ENCODE data around the gene ATRNL1.
"Not testable (repeated sequence)": the region's sequence is repeated elsewhere in the genome, so short reads cannot be mapped to it uniquely, and the experiment has no call there.

ATRNL1 gene

DNA sequence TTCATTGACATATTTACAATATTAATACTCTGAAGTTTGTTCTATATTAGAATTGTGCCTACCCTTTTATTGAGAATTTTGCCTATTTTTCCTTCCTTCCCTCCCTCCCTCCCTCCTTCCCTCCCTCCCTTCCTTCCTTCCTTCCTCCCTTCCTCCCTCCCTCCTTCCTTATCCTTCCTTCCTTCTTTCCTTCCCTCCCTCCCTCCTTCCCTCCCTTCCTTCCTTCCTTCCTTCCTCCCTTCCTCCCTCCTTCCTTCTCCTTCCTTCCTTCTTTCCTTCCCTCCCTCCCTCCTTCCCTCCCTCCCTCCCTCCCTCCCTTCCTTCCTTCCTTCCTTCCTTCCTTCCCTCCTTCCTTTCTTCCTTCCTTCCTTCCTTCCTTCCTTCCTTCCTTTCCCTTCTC, 434.5 kb downstream of the ATRNL1 start:
- not testable (repeated sequence) for H2BK120ac ChIP-seq (ENCODE audit: insufficient read depth, low read length, poor library complexity); H3K27me3 ChIP-seq (ENCODE audit: insufficient read depth, low read length); DNase-seq; H3K9me3 ChIP-seq (ENCODE audit: insufficient read depth, low read depth, low read length); H2AFZ ChIP-seq (ENCODE audit: insufficient read depth, low read length, poor library complexity); H3K14ac ChIP-seq (ENCODE audit: low read length); H2AK5ac ChIP-seq (ENCODE audit: low read length); H4K8ac ChIP-seq (ENCODE audit: low read depth, low read length); H3K27ac ChIP-seq (ENCODE audit: low read depth, low read length); H4K12ac ChIP-seq (ENCODE audit: low read depth, low read length); H2BK5ac ChIP-seq (ENCODE audit: low read depth, low read length, poor library complexity); H3K18ac ChIP-seq (ENCODE audit: low read length); H3K4me1 ChIP-seq (ENCODE audit: control insufficient read depth in 1 of 2, insufficient read depth in 2 of 2, low read length in 2 of 2); H2BK12ac ChIP-seq (ENCODE audit: low read length); H4K91ac ChIP-seq (ENCODE audit: low read depth, low read length); H3K4me3 ChIP-seq (ENCODE audit: low read depth, low read length); H3K36me3 ChIP-seq (ENCODE audit: control insufficient read depth in 1 of 2, insufficient read depth in 2 of 2, low read length in 2 of 2); H3K4ac ChIP-seq (ENCODE audit: low read depth, low read length); H3K79me2 ChIP-seq (ENCODE audit: control insufficient read depth, insufficient read depth, low read length, poor library complexity); H3K9ac ChIP-seq (ENCODE audit: low read length); H3K4me2 ChIP-seq (ENCODE audit: low read length); H3K79me1 ChIP-seq (ENCODE audit: low read length); H3K23ac ChIP-seq (ENCODE audit: low read length)

DNA sequence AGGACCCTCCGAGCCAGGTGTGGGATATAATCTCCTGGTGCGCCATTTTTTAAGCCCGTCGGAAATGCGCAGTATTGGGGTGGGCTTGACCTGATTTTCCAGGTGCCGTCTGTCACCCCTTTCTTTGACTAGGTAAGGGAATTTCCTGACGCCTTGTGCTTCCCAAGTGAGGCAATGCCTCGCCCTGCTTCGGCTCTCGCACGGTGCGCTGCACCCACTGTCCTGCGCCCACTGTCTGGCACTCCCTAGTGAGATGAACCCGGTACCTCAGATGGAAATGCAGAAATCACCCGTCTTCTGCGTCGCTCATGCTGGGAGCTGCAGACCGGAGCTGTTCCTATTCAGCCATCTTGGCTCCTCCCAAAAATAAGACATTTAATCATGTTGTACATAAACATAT, 443.2 kb downstream of the ATRNL1 start:
- not testable (repeated sequence) for H3K79me2 ChIP-seq (ENCODE audit: control insufficient read depth, insufficient read depth, low read length, poor library complexity); H2BK120ac ChIP-seq (ENCODE audit: insufficient read depth, low read length, poor library complexity); H3K4me2 ChIP-seq (ENCODE audit: low read length); H4K12ac ChIP-seq (ENCODE audit: low read depth, low read length); H3K79me1 ChIP-seq (ENCODE audit: low read length); H3K4ac ChIP-seq (ENCODE audit: low read depth, low read length); H3K4me3 ChIP-seq (ENCODE audit: low read depth, low read length); H2BK5ac ChIP-seq (ENCODE audit: low read depth, low read length, poor library complexity); H3K9me3 ChIP-seq (ENCODE audit: insufficient read depth, low read depth, low read length); DNase-seq; H2AFZ ChIP-seq (ENCODE audit: insufficient read depth, low read length, poor library complexity); H4K8ac ChIP-seq (ENCODE audit: low read depth, low read length); H4K91ac ChIP-seq (ENCODE audit: low read depth, low read length); H3K27me3 ChIP-seq (ENCODE audit: insufficient read depth, low read length); H3K14ac ChIP-seq (ENCODE audit: low read length); H3K18ac ChIP-seq (ENCODE audit: low read length); H3K4me1 ChIP-seq (ENCODE audit: control insufficient read depth in 1 of 2, insufficient read depth in 2 of 2, low read length in 2 of 2); H3K23ac ChIP-seq (ENCODE audit: low read length); H2AK5ac ChIP-seq (ENCODE audit: low read length); H2BK12ac ChIP-seq (ENCODE audit: low read length); H3K9ac ChIP-seq (ENCODE audit: low read length); H3K36me3 ChIP-seq (ENCODE audit: control insufficient read depth in 1 of 2, insufficient read depth in 2 of 2, low read length in 2 of 2); H3K27ac ChIP-seq (ENCODE audit: low read depth, low read length)
- WGBS (ENCODE audit: extremely low coverage, insufficient coverage, insufficient read length), result no CpG with 5 or more reads among the region's 18 CpGs

DNA sequence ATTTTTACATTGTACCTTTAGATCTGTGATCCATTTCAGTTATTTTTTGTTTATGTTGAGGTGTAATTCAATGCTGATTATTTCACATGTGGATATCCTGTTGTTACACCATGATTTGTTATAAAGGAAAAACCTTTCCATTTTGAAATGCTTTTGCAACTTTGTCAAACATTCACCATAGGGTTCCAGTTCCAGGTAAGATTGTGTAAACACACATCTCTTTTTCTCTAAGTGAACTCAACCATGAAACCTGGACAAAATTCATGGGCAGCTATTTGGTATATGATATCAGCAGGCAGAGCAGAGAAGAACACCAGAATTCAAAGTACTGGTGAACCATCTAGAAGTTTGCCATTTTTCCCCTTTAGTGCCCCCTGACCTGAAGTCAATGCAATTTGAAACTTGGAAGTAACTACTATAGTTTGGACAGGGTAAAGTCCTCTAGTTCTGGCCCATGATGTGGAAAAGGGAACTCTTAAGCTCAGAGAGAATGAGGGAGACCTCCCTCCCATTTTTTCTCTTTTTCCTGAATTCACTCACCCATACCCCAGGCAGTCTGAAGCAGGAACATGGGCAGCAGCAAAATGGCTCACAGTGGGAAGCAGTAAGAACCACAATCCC, 446.1 kb downstream of the ATRNL1 start:
- Histone ChIP-seq H4K12ac (ENCODE audit: low read depth, low read length) (no peak overlapping the region), H3K79me1 (ENCODE audit: low read length) (no peaks in the 10 kb centered on the region), H3K27me3 (ENCODE audit: insufficient read depth, low read length) (no peaks in the 10 kb centered on the region), H3K4me2 (ENCODE audit: low read length) (no peak overlapping the region), H2BK12ac (ENCODE audit: low read length) (no peak overlapping the region), H3K9me3 (ENCODE audit: insufficient read depth, low read depth, low read length) (peaks cover 2% of the 10 kb centered on the region), H3K4me3 (ENCODE audit: low read depth, low read length) (no peak overlapping the region), H3K4me1 (ENCODE audit: control insufficient read depth in 1 of 2, insufficient read depth in 2 of 2, low read length in 2 of 2) (no peaks in the 10 kb centered on the region), H4K8ac (ENCODE audit: low read depth, low read length) (no peak overlapping the region), H3K14ac (ENCODE audit: low read length) (no peak overlapping the region), H3K4ac (ENCODE audit: low read depth, low read length) (no peak overlapping the region), H3K9ac (ENCODE audit: low read length) (no peak overlapping the region), H3K36me3 (ENCODE audit: control insufficient read depth in 1 of 2, insufficient read depth in 2 of 2, low read length in 2 of 2) (no peaks in the 10 kb centered on the region), H2AFZ (ENCODE audit: insufficient read depth, low read length, poor library complexity) (no peak overlapping the region), H3K79me2 (ENCODE audit: control insufficient read depth, insufficient read depth, low read length, poor library complexity) (no peaks in the 10 kb centered on the region), H3K27ac (ENCODE audit: low read depth, low read length) (no peak overlapping the region), H3K18ac (ENCODE audit: low read length) (no peak overlapping the region), H2AK5ac (ENCODE audit: low read length) (no peak overlapping the region), H2BK120ac (ENCODE audit: insufficient read depth, low read length, poor library complexity) (no peak overlapping the region), H2BK5ac (ENCODE audit: low read depth, low read length, poor library complexity) (no peak overlapping the region), H4K91ac (ENCODE audit: low read depth, low read length) (no peak overlapping the region), H3K23ac (ENCODE audit: low read length) (no peak overlapping the region)
- DNase-seq, result no peak

DNA sequence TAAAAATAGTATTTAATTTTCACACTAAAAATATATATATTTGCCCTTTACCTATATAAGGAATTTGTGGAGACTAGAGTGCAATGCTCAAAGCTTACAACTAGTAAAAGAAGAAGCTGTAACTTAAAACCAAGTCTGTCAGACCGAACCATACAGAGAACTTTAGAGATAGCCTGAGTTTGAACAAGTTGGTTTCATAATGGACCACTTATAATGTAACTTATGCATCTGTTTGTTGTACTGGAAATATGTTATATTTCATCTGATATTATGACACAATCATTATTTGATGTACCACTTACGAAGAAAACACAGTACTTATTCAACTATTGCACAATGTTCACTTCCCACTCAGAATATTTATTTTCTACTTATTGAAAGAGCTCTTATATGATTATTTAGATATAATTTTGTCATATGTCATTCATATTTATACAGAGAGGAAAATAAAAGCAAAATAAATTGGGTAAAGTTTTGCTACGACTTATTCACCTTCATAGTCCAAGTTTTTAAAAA, 462.8 kb downstream of the ATRNL1 start:
- no peak overlapping the region for H4K12ac ChIP-seq (ENCODE audit: low read depth, low read length)
- H3K27ac ChIP-seq (ENCODE audit: low read depth, low read length), result no peak overlapping the region
- no peak overlapping the region for H3K14ac ChIP-seq (ENCODE audit: low read length)
- H3K18ac ChIP-seq (ENCODE audit: low read length), result no peak overlapping the region
- H4K91ac ChIP-seq (ENCODE audit: low read depth, low read length), result no peak overlapping the region
- no peak overlapping the region for H3K4ac ChIP-seq (ENCODE audit: low read depth, low read length)
- no peaks in the 10 kb centered on the region for H3K4me1 ChIP-seq (ENCODE audit: control insufficient read depth in 1 of 2, insufficient read depth in 2 of 2, low read length in 2 of 2)
- no CpG with 5 or more reads among the region's 3 CpGs for WGBS (ENCODE audit: extremely low coverage, insufficient coverage, insufficient read length)
- no peak for DNase-seq
- no peak overlapping the region for H3K23ac ChIP-seq (ENCODE audit: low read length)
- H2BK120ac ChIP-seq (ENCODE audit: insufficient read depth, low read length, poor library complexity), result no peak overlapping the region
- H4K8ac ChIP-seq (ENCODE audit: low read depth, low read length), result no peak overlapping the region
- H3K79me1 ChIP-seq (ENCODE audit: low read length), result no peaks in the 10 kb centered on the region
- no peak overlapping the region for H2BK12ac ChIP-seq (ENCODE audit: low read length)
- H3K27me3 ChIP-seq (ENCODE audit: insufficient read depth, low read length), result no peaks in the 10 kb centered on the region
- no peak overlapping the region for H3K9ac ChIP-seq (ENCODE audit: low read length)
- no peaks in the 10 kb centered on the region for H3K79me2 ChIP-seq (ENCODE audit: control insufficient read depth, insufficient read depth, low read length, poor library complexity)
- no peak overlapping the region for H2AK5ac ChIP-seq (ENCODE audit: low read length)
- no peaks in the 10 kb centered on the region for H3K36me3 ChIP-seq (ENCODE audit: control insufficient read depth in 1 of 2, insufficient read depth in 2 of 2, low read length in 2 of 2)
- H3K4me2 ChIP-seq (ENCODE audit: low read length), result no peak overlapping the region
- H3K4me3 ChIP-seq (ENCODE audit: low read depth, low read length), result no peak overlapping the region
- no peak overlapping the region for H2BK5ac ChIP-seq (ENCODE audit: low read depth, low read length, poor library complexity)
- H2AFZ ChIP-seq (ENCODE audit: insufficient read depth, low read length, poor library complexity), result no peak overlapping the region
- no peaks in the 10 kb centered on the region for H3K9me3 ChIP-seq (ENCODE audit: insufficient read depth, low read depth, low read length)

Measured in trophoblast cell (in vitro differentiated cells and primary cell).